Heart right ventricle (tissue), 16 donors: ENCODE results near the gene CACNA1B. TPM values are rescaled to one million over a fixed set of nuclear protein-coding genes. Genes with fewer than 3 reads are reported as not detected.

Experiments
- ATAC-seq, 8 donors: fragments of 200-7000 bp; cut with Tn5 transposase; one replicate each; pipeline ENCODE4 v1.9.1; 2020; ENCODE audit warnings: mild to moderate bottlenecking in 8 of 8, moderate library complexity in 8 of 8, moderate number of reproducible peaks in 1 of 8
- DNase-seq, 2 donors: peaks; one replicate each; pipeline ENCODE4 v3.0.0-alpha.2; 2020
- H3K27ac ChIP-seq, 10 donors: fragments of 200-600 bp; sonication (generic) in 2 of 10; one replicate each; pipeline versions ENCODE4 v1.5.0 to v1.8.0; 2020 to 2022; ENCODE audit warnings: mild to moderate bottlenecking in 3 of 10
- H3K27me3 ChIP-seq, 7 donors: fragments of 200-600 bp; one replicate each; pipeline ENCODE4 v1.8.0; 2021 to 2022; ENCODE audit warnings: mild to moderate bottlenecking in 2 of 7
- H3K36me3 ChIP-seq, 9 donors: fragments of 200-600 bp; sonication (generic) in 1 of 9; one replicate each; pipeline versions ENCODE4 v1.5.0 to v1.8.0; 2020 to 2022; ENCODE audit warnings: mild to moderate bottlenecking in 2 of 9
- H3K4me1 ChIP-seq, 9 donors: fragments of 200-600 bp; sonication (generic) in 1 of 9; one replicate each; pipeline versions ENCODE4 v1.5.0 to v1.8.0; 2020 to 2022; ENCODE audit warnings: mild to moderate bottlenecking in 4 of 9
- H3K4me3 ChIP-seq, 10 donors: fragments of 200-600 bp; sonication (generic) in 2 of 10; one replicate each; pipeline versions ENCODE4 v1.5.0 to v1.8.0; 2020 to 2022; ENCODE audit warnings: mild to moderate bottlenecking in 7 of 10, moderate library complexity in 2 of 10
- H3K9me3 ChIP-seq, 11 donors: fragments of 200-600 bp in 10 of 11; sonication (generic) in 2 of 11; one replicate each; pipeline versions ENCODE4 v1.5.0 to v1.8.0; 2013 to 2022; ENCODE audit warnings: mild to moderate bottlenecking in 2 of 11, control low read depth in 1 of 11, moderate library complexity in 1 of 11
- CTCF ChIP-seq, 9 donors: fragments of 200-600 bp; sonication (generic) in 2 of 9; IDR thresholded peaks; one replicate each; pipeline versions ENCODE4 v1.5.0 to v1.8.0; 2021 to 2022; ENCODE audit warnings: antibody characterized with exemption in 9 of 9, mild to moderate bottlenecking in 5 of 9, moderate library complexity in 1 of 9
- WGBS, 2 donors: extraction: QIAGEN DNeasy Blood & Tissue Kit; methylation state at CpG; one replicate each; pipeline ENCODE4 v1.1.7; 2013; ENCODE audit warnings: inconsistent platforms in 1 of 2; 5-methylcytosine and 5-hydroxymethylcytosine counted together
- intact Hi-C, 10 donors: fragments of 100-400 bp; cut with DNase I; formaldehyde crosslinking; loops; one replicate each; pipeline versions ENCODE4 v1.11.1 to v1.14.2; 2022
- polyA plus RNA-seq, 2 donors: library from polyadenylated mRNA; stranded (reverse); fragments of 200-250 nt; gene quantifications; one replicate each; pipeline ENCODE4 v1.2.3, GENCODE V29; 2013
- total RNA-seq, 10 donors: library from RNA; stranded (reverse); fragmentation: NEBNext Ultra II Directional in 3 of 10; extraction: Animal tissue kit (Norgen Biotek cat#: 25700) in 3 of 10; gene quantifications; one replicate each; pipeline versions ENCODE4 v1.2.1 to v1.2.4, GENCODE V29; 2021 to 2023
- donor health status: Arrhythmogenic right ventricular cardiomyopathy.
- donor health status: ischemic (EF 13 %, LVEDD 7.1; RV severe dilation, severe dysfunction).
- donor health status: healthy with polysubstance abuse.
- donor health status: DM: no; HTN: yes; CAD: no.
- donor health status: DM: no; HTN: no; CAD: no.
- donor health status: ischemic (EF 25% LVEDD 6.9; RV normal size, moderate dysfunction).
- donor health status: ischemic (EF 25% LVEDD 5.7; RV mildly dilated, moderate dysfunction).
- donor health status: healthy.
- donor health status: DM: yes; HTN: yes; CAD: no.
- donor health status: Ischemic cardiomyopathy.
- donor health status: ischemic (EF 35%, LVEDD 5.7; RV mildly dilated, moderate dysfunction).
- donor health status: nonischemic (EF 11% LVEDD 7.7; RV severe dilation, severe dysfunction).
- donor health status: DM: yes; HTN: yes; CAD: no.
- donor health status: PGD.
- donor health status: ischemic (EF 29% LVEDD 5.4; RV normal size, mild dysfunction).
- donor health status: nonischemic (EF 23%, LVEDD 6.1; RV moderate dilation, normal function).

Gene CACNA1B
- total and polyA plus RNA-seq, 12 donors = under 0.01 to 0.66 (median 0.15) TPM; not detected in 1

DNA sequence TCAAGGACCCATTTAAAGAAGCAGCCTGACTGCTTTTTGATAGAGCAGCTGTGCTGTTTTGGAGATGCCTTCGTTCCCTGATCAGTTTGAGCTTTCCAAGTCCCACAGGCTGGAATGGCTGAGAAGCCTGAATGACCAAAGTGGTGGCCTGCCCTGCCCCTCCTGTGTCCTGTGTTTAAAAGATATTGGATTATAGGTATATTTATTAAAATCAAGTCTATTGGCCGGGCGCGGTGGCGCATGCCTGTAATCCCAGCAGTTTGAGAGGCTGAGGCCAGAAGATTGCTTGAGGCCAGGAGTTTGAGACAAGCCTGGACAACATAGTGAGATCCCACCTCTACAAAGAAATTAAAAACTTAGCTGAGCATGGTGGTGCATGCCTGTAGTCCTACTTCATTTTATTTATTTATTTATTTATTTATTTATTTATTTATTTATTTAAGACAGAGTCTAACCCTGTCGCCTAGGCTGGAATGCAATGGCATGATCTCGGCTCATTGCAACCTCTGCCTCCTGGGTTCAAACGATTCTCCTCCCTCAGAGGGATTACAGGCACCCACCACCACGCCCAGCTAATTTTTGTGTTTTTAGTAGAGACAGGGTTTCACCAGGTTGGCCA, 87.7 kb downstream of the CACNA1B start:
- 93 to 94% methylated on average over 9 of the region's 9 CpGs for WGBS, 2 donors
- no peaks in the 10 kb centered on the region for H3K36me3 ChIP-seq
- H3K4me1 ChIP-seq = no peaks in the 10 kb centered on the region
- peaks cover 0 to 7% (median 0%) of the 10 kb centered on the region in 7 donors for H3K27me3 ChIP-seq
- intact Hi-C loops = no loop called here
- DNase-seq = no peak
- H3K27ac ChIP-seq = no peak overlapping the region
- no peak for ATAC-seq
- TF ChIP-seq CTCF (IDR thresholded peaks at IDR 0.05) = no peak
- H3K4me3 ChIP-seq = no peak overlapping the region
- H3K9me3 ChIP-seq = peaks cover 0 to 23% (median 0%) of the 10 kb centered on the region in 11 donors

GRCh38 chr9:137967280-137967953, 89.8 kb downstream of the CACNA1B start:
- intact Hi-C loops = no loop called here
- TF ChIP-seq CTCF (IDR thresholded peaks at IDR 0.05) = no peak
- Histone ChIP-seq H3K27me3 (peaks cover 0 to 10% (median 0%) of the 10 kb centered on the region in 7 donors), H3K27ac (no peak overlapping the region), H3K4me1 (no peaks in the 10 kb centered on the region), H3K4me3 (no peak overlapping the region), H3K9me3 (peaks cover 0 to 21% (median 0%) of the 10 kb centered on the region in 11 donors), H3K36me3 (no peaks in the 10 kb centered on the region)
- DNase-seq (no peak), ATAC-seq (no peak)
- WGBS, 2 donors = 76 to 78% methylated on average over 17 of the region's 17 CpGs

DNA sequence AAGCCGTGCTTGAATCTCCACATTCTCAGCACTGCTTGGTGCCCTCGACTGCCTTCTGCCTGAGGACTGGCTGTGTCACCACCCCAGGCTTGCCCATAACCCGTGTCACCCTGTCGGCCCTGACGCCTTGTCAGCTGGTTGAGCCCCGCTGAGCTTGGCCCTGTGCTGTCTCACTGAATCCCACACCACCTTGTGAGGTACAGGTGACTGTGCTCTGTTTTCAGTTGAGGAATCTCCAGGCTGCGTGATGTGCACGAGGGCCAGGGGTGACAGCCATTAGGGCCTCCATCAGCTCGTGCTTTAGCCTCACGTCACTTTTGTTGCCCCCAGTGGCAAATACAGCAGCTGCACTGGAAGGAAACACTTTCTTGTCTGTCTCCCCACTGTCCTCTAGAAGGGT, 90.7 kb downstream of the CACNA1B start:
- Histone ChIP-seq H3K27me3 (peaks cover 0 to 12% (median 0%) of the 10 kb centered on the region in 7 donors), H3K4me1 (no peaks in the 10 kb centered on the region), H3K27ac (no peak overlapping the region), H3K4me3 (no peak overlapping the region), H3K9me3 (peaks cover 0 to 19% (median 0%) of the 10 kb centered on the region in 11 donors), H3K36me3 (no peaks in the 10 kb centered on the region)
- ATAC-seq (no peak), DNase-seq (no peak)
- intact Hi-C loops = no loop called here
- 71 to 77% methylated on average over 10 of the region's 10 CpGs for WGBS, 2 donors
- TF ChIP-seq CTCF (IDR thresholded peaks at IDR 0.05) = no peak

DNA sequence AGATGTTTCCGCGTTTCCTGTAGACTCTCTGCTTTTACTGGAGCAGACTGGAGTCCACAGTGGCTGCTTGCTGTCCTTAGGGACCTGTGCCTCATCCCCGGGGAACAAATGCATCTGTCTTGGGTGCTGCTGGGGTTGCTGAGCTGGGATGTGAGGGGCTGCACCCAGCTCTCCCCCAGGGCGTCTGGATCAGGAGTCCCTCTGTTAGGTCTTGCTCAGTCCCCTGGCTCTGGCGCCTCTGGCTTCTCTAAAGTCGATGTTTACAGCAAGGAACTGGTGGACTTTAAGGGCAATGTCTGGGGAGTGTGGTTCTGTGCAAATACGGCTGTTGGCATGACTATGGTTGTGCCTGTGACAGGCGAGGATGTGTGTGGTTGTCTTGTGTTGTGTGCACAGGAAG, 91.4 kb downstream of the CACNA1B start:
- no peak for ATAC-seq
- WGBS, 2 donors = 75 to 79% methylated on average over 8 of the region's 8 CpGs
- intact Hi-C loops = no loop called here

More for the DNA sequence above, 91.4 kb downstream of the CACNA1B start:
- TF ChIP-seq CTCF (IDR thresholded peaks at IDR 0.05) = no peak
- Histone ChIP-seq H3K27me3 (peaks cover 0 to 20% (median 0%) of the 10 kb centered on the region in 7 donors), H3K27ac (no peak overlapping the region), H3K4me1 (no peaks in the 10 kb centered on the region), H3K36me3 (no peaks in the 10 kb centered on the region), H3K4me3 (no peak overlapping the region), H3K9me3 (peaks cover 0 to 11% (median 0%) of the 10 kb centered on the region in 11 donors)
- no peak for DNase-seq
